Right lobe of liver (tissue), 6 donors: ENCODE measurements around the gene AHDC1. TPM values are rescaled to one million over a fixed set of nuclear protein-coding genes. Genes with fewer than 3 reads are reported as not detected.

Experiments used
- ATAC-seq, 4 donors: fragments of 200-7000 bp; cut with Tn5 transposase; one replicate each; pipeline ENCODE4 v1.9.1; 2020; ENCODE audit warnings: mild to moderate bottlenecking in 4 of 4, moderate library complexity in 4 of 4
- DNase-seq, 3 donors: peaks; one replicate each; pipeline ENCODE4 v3.0.0-alpha.2; 2020
- H3K27ac ChIP-seq, 3 donors: fragments of 200-600 bp; one replicate each; pipeline ENCODE4 v1.8.0; 2022
- H3K27me3 ChIP-seq, 2 donors: fragments of 200-600 bp; one replicate each; pipeline ENCODE4 v1.8.0; 2022
- H3K36me3 ChIP-seq, 4 donors: fragments of 200-600 bp; sonication (generic) in 1 of 4; one replicate each; pipeline versions ENCODE4 v1.5.1 to v1.8.0; 2017 to 2022; ENCODE audit warnings: control low read depth in 1 of 4
- H3K4me1 ChIP-seq, 4 donors: fragments of 200-600 bp; sonication (generic) in 1 of 4; one replicate each; pipeline versions ENCODE4 v1.5.1 to v1.8.0; 2017 to 2022; ENCODE audit warnings: control low read depth in 1 of 4
- H3K4me3 ChIP-seq, 3 donors: fragments of 200-600 bp; one replicate each; pipeline ENCODE4 v1.8.0; 2022
- H3K9me3 ChIP-seq, 4 donors: fragments of 200-600 bp; sonication (generic) in 1 of 4; one replicate each; pipeline versions ENCODE4 v1.5.1 to v1.8.0; 2017 to 2022; ENCODE audit warnings: control low read depth in 1 of 4
- CTCF ChIP-seq, 4 donors: fragments of 200-600 bp in 3 of 4; fragments of 450-650 bp in 1 of 4; IDR thresholded peaks; one replicate each; pipeline versions ENCODE4 v1.5.1 to v1.8.0; 2016 to 2022; ENCODE audit warnings: antibody characterized with exemption in 4 of 4, mild to moderate bottlenecking in 2 of 4
- POLR2A ChIP-seq: fragments of 450-650 bp; IDR thresholded peaks from one replicate; pipeline ENCODE4 v1.6.1; 2017; ENCODE audit warnings: antibody characterized with exemption, mild to moderate bottlenecking
- WGBS: methylation state at CpG from one replicate; pipeline ENCODE4 v1.1.6; 2018; ENCODE audit warnings: low coverage, low lambda C conversion rate; ENCODE audit not compliant: insufficient coverage; ENCODE audit errors: missing lambda C conversion rate; 5-methylcytosine and 5-hydroxymethylcytosine counted together
- intact Hi-C, 2 donors: fragments of 100-400 bp; cut with DNase I; formaldehyde crosslinking; loops; one replicate each; pipeline versions ENCODE4 v1.11.2 to v1.14.1; 2022
- total RNA-seq, 6 experiments: library from RNA; depleted of rRNA in 2 of 6; stranded (reverse); fragments of >200 nt in 2 of 6; fragmentation: NEBNext Ultra II Directional in 3 of 6; extraction: Animal tissue kit (Norgen Biotek cat#: 25700) in 3 of 6; gene quantifications; one replicate each; pipeline versions ENCODE4 v1.1.0 to v1.2.4, GENCODE V29; 2016 to 2023
- donor health status: DM: no; HTN: yes; CAD: no.
- donor health status: DM: no; HTN: no; CAD: no.
- donor health status: DM: no; HTN: no; CAD: no.
- donor health status: DM: no; HTN: yes; CAD: no.
- donor health status: DM: no; HTN: yes; CAD: no.

Gene AHDC1
- total RNA-seq, 6 experiments from 2014 or later: 5.5 to 21.3 (median 10.9) TPM

GRCh38 chr1:27564710-27565649, 39.0 kb downstream of the AHDC1 start:
- no peaks in the 10 kb centered on the region for H3K36me3 ChIP-seq
- peak overlapping the region; percentile 81 to 84 (median 83) for H3K27ac ChIP-seq
- ATAC-seq (no peak), DNase-seq (no peak)
- H3K4me3 ChIP-seq: no peak overlapping the region
- WGBS: 73% methylated on average over 5 of the region's 26 CpGs
- peaks cover 0 to 55% (median 29%) of the 10 kb centered on the region in 4 donors for H3K4me1 ChIP-seq
- intact Hi-C loops: no loop called here
- no peaks in the 10 kb centered on the region for H3K9me3 ChIP-seq
- H3K27me3 ChIP-seq: no peaks in the 10 kb centered on the region
- no peak for TF ChIP-seq POLR2A
- TF ChIP-seq CTCF (IDR thresholded peaks at IDR 0.05): no peak

DNA sequence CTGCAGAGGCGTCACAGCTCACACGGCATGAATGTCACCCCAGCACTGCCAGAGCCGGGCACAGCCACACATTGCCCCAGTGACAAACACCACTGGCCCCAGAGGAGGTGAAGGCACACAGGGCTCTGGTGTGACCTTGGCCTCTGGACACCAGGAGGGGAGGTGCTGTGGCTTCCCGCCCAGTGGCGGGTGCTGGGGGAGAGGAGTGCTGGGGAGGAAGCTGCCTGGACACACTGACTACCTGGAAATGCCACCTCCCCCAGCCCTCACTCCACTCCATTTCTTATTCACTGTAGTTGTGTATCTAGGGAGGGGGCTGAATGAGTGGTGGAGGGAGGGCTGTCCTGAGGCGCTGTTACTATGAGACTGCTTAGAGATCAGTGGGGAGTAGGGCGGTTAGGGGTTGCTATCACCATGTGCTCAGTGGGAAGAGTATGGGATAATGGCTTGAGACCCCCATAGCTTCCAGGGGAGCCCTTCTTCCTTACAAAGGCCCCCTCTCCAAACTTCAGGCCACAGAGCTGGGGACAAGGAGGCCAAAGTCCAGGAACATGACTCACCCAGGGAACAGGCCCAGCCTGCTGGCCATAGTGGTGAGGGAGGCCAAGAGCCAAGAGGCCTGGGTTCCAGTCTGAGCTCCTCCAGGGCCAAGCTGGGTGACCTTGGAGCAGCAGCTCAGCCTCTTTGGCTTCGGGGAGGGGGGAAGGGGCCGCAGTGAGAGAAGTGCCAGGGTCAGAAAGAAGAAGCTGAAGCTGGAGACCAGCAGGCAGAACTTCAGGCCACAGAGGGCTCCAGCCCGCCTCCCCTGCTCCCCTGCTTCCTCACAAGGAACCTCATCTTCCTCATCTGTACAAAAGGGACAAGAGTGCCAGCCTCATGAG, 40.1 kb downstream of the AHDC1 start:
- peak; percentile 76 to 85 (median 82) for ATAC-seq
- H3K4me3 ChIP-seq: no peak overlapping the region
- 44% methylated on average over 3 of the region's 10 CpGs for WGBS

DNA sequence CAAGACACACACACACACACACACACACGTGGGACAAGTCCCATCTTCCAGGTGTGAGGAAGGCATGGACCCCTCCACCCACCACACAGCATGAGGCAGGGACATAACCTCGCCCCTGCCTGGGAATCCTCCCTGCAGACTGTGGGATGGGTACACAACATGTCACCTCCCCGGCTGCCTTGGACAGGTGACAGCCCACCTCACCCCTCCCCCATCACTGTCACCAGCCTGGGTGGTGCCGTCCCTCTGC, 40.7 kb downstream of the AHDC1 start:
- intact Hi-C loops: no loop called here
- no peaks in the 10 kb centered on the region for H3K27me3 ChIP-seq
- ATAC-seq: no peak
- no peak for TF ChIP-seq POLR2A
- peak overlapping the region; percentile 81 to 84 (median 83) for H3K27ac ChIP-seq
- 0% methylated on average over 1 of the region's 4 CpGs for WGBS
- DNase-seq: no peak
- H3K4me3 ChIP-seq: no peak overlapping the region
- H3K36me3 ChIP-seq: no peaks in the 10 kb centered on the region
- H3K4me1 ChIP-seq: peaks cover 0 to 47% (median 25%) of the 10 kb centered on the region in 4 donors
- no peaks in the 10 kb centered on the region for H3K9me3 ChIP-seq

More for the DNA sequence above, 40.1 kb downstream of the AHDC1 start:
- Histone ChIP-seq H3K27me3 (no peaks in the 10 kb centered on the region), H3K9me3 (no peaks in the 10 kb centered on the region), H3K4me1 (peaks cover 0 to 47% (median 27%) of the 10 kb centered on the region in 4 donors), H3K27ac (peak overlapping the region; percentile 81 to 84 (median 83)), H3K36me3 (no peaks in the 10 kb centered on the region)
- DNase-seq: peak; percentile 92 to 97 (median 96)
- intact Hi-C loops: no loop called here
- TF ChIP-seq CTCF (IDR thresholded peaks at IDR 0.05): no peak
- TF ChIP-seq POLR2A: peak; percentile 72

GRCh38 chr1:27562534-27563340, 41.2 kb downstream of the AHDC1 start:
- H3K4me1 ChIP-seq: peaks cover 0 to 42% (median 23%) of the 10 kb centered on the region in 4 donors
- ATAC-seq (no peak), DNase-seq (no peak)
- peak overlapping the region; percentile 81 to 84 (median 83) for H3K27ac ChIP-seq
- no peak overlapping the region for H3K4me3 ChIP-seq
- TF ChIP-seq POLR2A: no peak
- TF ChIP-seq CTCF (IDR thresholded peaks at IDR 0.05): no peak
- 65% methylated on average over 5 of the region's 18 CpGs for WGBS
- no peaks in the 10 kb centered on the region for H3K27me3 ChIP-seq
- intact Hi-C loops: no loop called here
- no peaks in the 10 kb centered on the region for H3K9me3 ChIP-seq
- H3K36me3 ChIP-seq: no peaks in the 10 kb centered on the region
